Common myeloid progenitor, CD34-positive (primary cell): ENCODE measurements around the gene SMG7.

Experiments
- CTCF ChIA-PET: fragments of 350-600 bp; sonication (Branson Sonifier 250); formaldehyde crosslinking; loops from one replicate; lab custom pipeline; 2021; ENCODE audit warnings: antibody characterized with exemption; lab: Charles Lee
- POLR2A ChIA-PET: fragments of 350-600 bp; sonication (Branson Sonifier 250); formaldehyde crosslinking; loops from one replicate; lab custom pipeline; 2021; ENCODE audit warnings: antibody characterized with exemption; lab: Charles Lee
- DNase-seq, 3 donors: peaks; one replicate each; pipeline versions ENCODE4 v3.0.0 to v3.0.0-alpha.2; 2013
- H3K27ac ChIP-seq, 2 experiments: 1 replicate in 1 of 2; 2 replicates in 1 of 2; pipeline ENCODE4 v1.7.0; 2013; ENCODE audit warnings: inconsistent platforms in 2 of 2, low read length in 2 of 2, mild to moderate bottlenecking in 2 of 2, low read depth in 1 of 2, moderate library complexity in 1 of 2; ENCODE audit not compliant: severe bottlenecking in 2 of 2, insufficient read depth in 1 of 2, poor library complexity in 1 of 2
- H3K27me3 ChIP-seq, 5 experiments: replicated peaks in 2 of 5; 1 replicate in 3 of 5; 2 replicates in 2 of 5; pipeline versions ENCODE4 v1.6.1 to v1.7.0; 2013; ENCODE audit warnings: low read length in 4 of 5, mild to moderate bottlenecking in 2 of 5, moderate library complexity in 2 of 5, inconsistent platforms in 1 of 5; ENCODE audit not compliant: insufficient read depth in 5 of 5, control insufficient read depth in 4 of 5
- H3K36me3 ChIP-seq, 4 experiments: 1 replicate in 2 of 4; 2 replicates in 2 of 4; pipeline versions ENCODE4 v1.6.1 to v1.7.0; 2013; ENCODE audit warnings: low read length in 3 of 4, control low read depth in 1 of 4, mild to moderate bottlenecking in 1 of 4; ENCODE audit not compliant: control insufficient read depth in 4 of 4, insufficient read depth in 4 of 4
- H3K4me1 ChIP-seq, 4 experiments: 1 replicate in 3 of 4; 2 replicates in 1 of 4; pipeline versions ENCODE4 v1.6.1 to v1.7.1; 2013; ENCODE audit warnings: low read length in 3 of 4, mild to moderate bottlenecking in 3 of 4, control low read depth in 1 of 4, inconsistent platforms in 1 of 4, moderate library complexity in 1 of 4; ENCODE audit not compliant: control insufficient read depth in 4 of 4, insufficient read depth in 4 of 4; ENCODE audit errors: control extremely low read depth in 1 of 4
- H3K4me3 ChIP-seq, 7 experiments: 1 replicate in 4 of 7; 2 replicates in 3 of 7; pipeline versions ENCODE4 v1.5.1 to v1.7.0; 2013; ENCODE audit warnings: mild to moderate bottlenecking in 7 of 7, low read length in 6 of 7, moderate library complexity in 6 of 7, inconsistent platforms in 2 of 7, low read depth in 2 of 7, control low read depth in 1 of 7; ENCODE audit not compliant: insufficient read depth in 4 of 7, control insufficient read depth in 1 of 7; ENCODE audit errors: extremely low read depth in 1 of 7
- H3K9me3 ChIP-seq, 5 experiments: 1 replicate in 4 of 5; 2 replicates in 1 of 5; pipeline versions ENCODE4 v1.6.1 to v1.7.1; 2013; ENCODE audit warnings: low read length in 4 of 5, mild to moderate bottlenecking in 2 of 5, inconsistent platforms in 1 of 5, low read depth in 1 of 5, moderate library complexity in 1 of 5; ENCODE audit not compliant: control insufficient read depth in 4 of 5, insufficient read depth in 2 of 5; ENCODE audit errors: control extremely low read depth in 1 of 5
- WGBS: methylation state at CpG from one replicate; pipeline ENCODE4 v1.1.5; 2013; ENCODE audit not compliant: insufficient coverage; 5-methylcytosine and 5-hydroxymethylcytosine counted together

The SMG7 gene

DNA sequence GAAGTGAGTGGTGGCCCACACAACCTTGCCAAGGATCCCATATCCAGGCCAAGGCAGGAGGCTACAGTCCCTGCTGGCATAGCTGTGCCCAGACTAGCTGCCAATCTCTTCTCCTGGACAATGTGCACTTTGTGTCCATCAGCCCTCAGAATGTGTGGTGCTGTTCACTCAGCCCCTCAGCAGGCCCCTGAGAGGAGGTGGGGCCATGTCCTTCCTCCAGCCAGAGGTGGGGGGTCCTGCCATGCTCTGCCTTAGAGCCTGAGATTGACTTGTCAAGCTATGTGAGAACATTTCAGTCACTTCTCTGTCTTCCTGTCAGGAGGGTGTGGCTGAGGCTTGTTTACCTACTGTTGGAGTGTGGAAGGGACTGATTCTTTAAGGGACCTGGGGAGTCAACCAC, 116.5 kb downstream of the SMG7 start:
- H3K9me3 ChIP-seq = no peaks in the 10 kb centered on the region
- H3K4me1 ChIP-seq = peaks cover 6 to 66% (median 13%) of the 10 kb centered on the region in 4 experiments
- H3K36me3 ChIP-seq = peaks cover 0 to 6% (median 0%) of the 10 kb centered on the region in 4 experiments
- CTCF ChIA-PET = interaction anchor here (1.1 to 1.7 kb wide), 3 partner anchors 9 to 11 kb away, joined by 3 to 5 read pairs (median 4); no protein-coding TSS in a partner anchor
- H3K27me3 ChIP-seq = no peaks in the 10 kb centered on the region
- H3K4me3 ChIP-seq = peak overlapping the region in 2 of 7 experiments; percentile 31 to 48
- no peak for DNase-seq
- POLR2A ChIA-PET = interaction anchor here (0.6 kb wide), 1 partner anchor 21 kb away, joined by 4 read pairs; no protein-coding TSS in a partner anchor
- no peak overlapping the region for H3K27ac ChIP-seq

- no peaks in the 10 kb centered on the region for H3K27me3 ChIP-seq
- no peak for DNase-seq
- POLR2A ChIA-PET = interaction anchor here (0.6 kb wide), 1 partner anchor 22 kb away, joined by 4 read pairs; no protein-coding TSS in a partner anchor
- H3K9me3 ChIP-seq = no peaks in the 10 kb centered on the region
- peaks cover 0 to 6% (median 0%) of the 10 kb centered on the region in 4 experiments for H3K36me3 ChIP-seq
- WGBS = 85% methylated on average over 3 of the region's 5 CpGs
- CTCF ChIA-PET = interaction anchor here (1.1 to 1.7 kb wide), 4 partner anchors 9 to 12 kb away, joined by 3 to 5 read pairs (median 4); no protein-coding TSS in a partner anchor
- H3K27ac ChIP-seq = no peak overlapping the region
- H3K4me1 ChIP-seq = peaks cover 6 to 61% (median 13%) of the 10 kb centered on the region in 4 experiments
- H3K4me3 ChIP-seq = peak overlapping the region in 2 of 7 experiments; percentile 31 to 48
Observed at GRCh38 chr1:183589384-183589783, 117.1 kb downstream of the SMG7 start.

DNA sequence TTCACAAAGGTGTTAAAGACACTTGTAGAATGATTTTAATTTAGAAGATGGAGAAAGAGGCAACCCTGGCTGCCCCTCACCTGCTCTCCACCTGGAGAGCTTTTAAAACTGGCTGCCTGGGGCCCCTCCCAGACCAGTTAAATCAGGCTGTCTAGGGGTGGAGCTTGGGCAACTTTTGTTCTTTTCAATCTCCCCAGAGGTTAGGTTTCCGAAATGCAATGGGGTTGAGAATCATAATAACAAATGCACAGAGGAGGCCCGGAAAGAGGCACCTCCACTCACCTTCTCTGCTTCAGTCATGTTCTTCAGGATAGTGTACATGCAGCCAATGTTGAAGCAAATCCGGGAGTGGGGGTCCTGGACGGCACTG, 117.6 kb downstream of the SMG7 start:
- 98% methylated on average over 4 of the region's 4 CpGs for WGBS
- ChIA-PET CTCF (interaction anchor here (1.5 to 1.7 kb wide), 3 partner anchors 8 to 12 kb away, joined by 4 to 5 read pairs (median 5); no protein-coding TSS in a partner anchor), POLR2A (interaction anchor here (0.6 kb wide), 1 partner anchor 45 kb away, joined by 3 read pairs; no protein-coding TSS in a partner anchor)
- no peak overlapping the region for H3K27ac ChIP-seq
- no peaks in the 10 kb centered on the region for H3K27me3 ChIP-seq
- DNase-seq = no peak
- peaks cover 5 to 58% (median 12%) of the 10 kb centered on the region in 4 experiments for H3K4me1 ChIP-seq
- peak overlapping the region in 4 of 7 experiments; percentile 25 to 58 (median 34) for H3K4me3 ChIP-seq
- H3K36me3 ChIP-seq = peaks cover 0 to 6% (median 0%) of the 10 kb centered on the region in 4 experiments
- H3K9me3 ChIP-seq = no peaks in the 10 kb centered on the region

- ChIA-PET CTCF (interaction anchor here (1.5 to 1.7 kb wide), 2 partner anchors 10 to 13 kb away, joined by 5 read pairs; no protein-coding TSS in a partner anchor), POLR2A (interaction anchor here (0.6 kb wide), 1 partner anchor 44 kb away, joined by 3 read pairs; no protein-coding TSS in a partner anchor)
- H3K27ac ChIP-seq = peak within 1 kb of the TSS in 1 of 2 experiments; percentile 17
- H3K4me1 ChIP-seq = peaks cover 3 to 58% (median 12%) of the 10 kb centered on the region in 4 experiments
- no peaks in the 10 kb centered on the region for H3K27me3 ChIP-seq
- 95% methylated on average over 5 of the region's 6 CpGs for WGBS
- peak within 1 kb of the TSS in 4 of 7 experiments; percentile 25 to 58 (median 34) for H3K4me3 ChIP-seq
- peaks cover 0 to 6% (median 0%) of the 10 kb centered on the region in 4 experiments for H3K36me3 ChIP-seq
- H3K9me3 ChIP-seq = no peaks in the 10 kb centered on the region
- peak; percentile 80 to 97 (median 95) for DNase-seq
Observed at GRCh38 chr1:183590244-183591191, 118.2 kb downstream of the SMG7 start, which contains the start of gene NCF2. NCF2 (minus strand) TSS chr1:183590459; CDS start chr1:183590329, 130 bp downstream.

DNA sequence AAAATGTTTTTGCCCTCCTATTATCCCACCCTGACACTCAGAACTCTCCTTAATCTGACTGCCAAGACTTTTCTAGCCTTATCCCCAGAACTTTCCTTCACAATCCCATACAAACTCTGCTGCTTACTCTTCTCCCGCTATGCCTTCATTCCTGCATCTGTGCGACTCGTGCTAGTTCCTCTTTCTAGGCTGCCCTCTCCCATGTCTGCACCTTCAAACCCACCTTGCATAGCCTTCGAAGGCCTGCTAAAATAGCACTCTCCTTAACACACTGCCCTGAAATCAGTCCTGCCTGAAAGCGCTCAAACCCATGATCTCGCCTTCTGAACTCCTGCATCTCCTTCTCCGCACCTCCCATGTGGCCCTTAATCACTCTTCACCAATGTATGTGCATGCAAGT, 120.4 kb downstream of the SMG7 start:
- Histone ChIP-seq H3K27ac (no peak overlapping the region), H3K9me3 (no peaks in the 10 kb centered on the region), H3K27me3 (no peaks in the 10 kb centered on the region), H3K4me3 (no peak overlapping the region), H3K4me1 (peaks cover 3 to 55% (median 12%) of the 10 kb centered on the region in 4 experiments), H3K36me3 (no peaks in the 10 kb centered on the region)
- WGBS = 89% methylated on average over 7 of the region's 7 CpGs
- DNase-seq = no peak
- ChIA-PET POLR2A (no interaction called here), CTCF (interaction anchor here (1.0 kb wide), 1 partner anchor 7 kb away, joined by 4 read pairs; no protein-coding TSS in a partner anchor)

- POLR2A ChIA-PET = no interaction called here
- no peaks in the 10 kb centered on the region for H3K36me3 ChIP-seq
- CTCF ChIA-PET = no interaction called here
- H3K27me3 ChIP-seq = no peaks in the 10 kb centered on the region
- peaks cover 3 to 51% (median 12%) of the 10 kb centered on the region in 4 experiments for H3K4me1 ChIP-seq
- WGBS = 91% methylated on average over 3 of the region's 3 CpGs
- H3K4me3 ChIP-seq = no peak overlapping the region
- no peak for DNase-seq
- no peaks in the 10 kb centered on the region for H3K9me3 ChIP-seq
- no peak overlapping the region for H3K27ac ChIP-seq
Observed at GRCh38 chr1:183593356-183593755, 121.1 kb downstream of the SMG7 start.
